ENCODE measurements around the gene TLNRD1.

Gene TLNRD1

GRCh38 chr15:81026836-81027599 is 26.3 kb downstream of the TLNRD1 start:
- peak; percentile 72 for DNase-seq (ENCODE audit: low spot score)

- no peak for DNase-seq (ENCODE audit: low spot score)
Observed at GRCh38 chr15:81029414-81030300, 28.9 kb downstream of the TLNRD1 start.

DNA sequence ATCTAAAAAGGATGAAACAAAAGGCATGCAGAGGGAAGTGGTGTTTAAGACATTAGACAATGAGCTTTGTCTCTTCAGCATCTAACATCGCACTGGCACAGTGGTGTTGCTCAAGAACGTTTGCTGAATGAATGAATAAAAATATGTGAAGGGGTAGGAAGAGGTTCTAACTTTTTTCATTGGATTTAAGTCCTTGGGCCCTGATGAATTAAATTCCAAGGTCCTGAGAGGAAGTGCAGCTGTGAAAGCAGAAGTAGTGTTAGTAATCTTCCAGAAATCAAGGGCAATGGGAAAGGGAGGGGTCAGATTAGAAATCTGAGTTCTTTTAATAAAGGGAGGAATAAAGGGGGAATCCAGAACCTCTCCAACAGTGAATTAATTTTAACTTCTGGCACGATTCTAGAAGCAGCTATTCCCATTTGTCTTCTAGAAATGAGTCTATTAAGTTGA is 29.6 kb downstream of the TLNRD1 start:
- no peak for DNase-seq (ENCODE audit: low spot score)

DNA sequence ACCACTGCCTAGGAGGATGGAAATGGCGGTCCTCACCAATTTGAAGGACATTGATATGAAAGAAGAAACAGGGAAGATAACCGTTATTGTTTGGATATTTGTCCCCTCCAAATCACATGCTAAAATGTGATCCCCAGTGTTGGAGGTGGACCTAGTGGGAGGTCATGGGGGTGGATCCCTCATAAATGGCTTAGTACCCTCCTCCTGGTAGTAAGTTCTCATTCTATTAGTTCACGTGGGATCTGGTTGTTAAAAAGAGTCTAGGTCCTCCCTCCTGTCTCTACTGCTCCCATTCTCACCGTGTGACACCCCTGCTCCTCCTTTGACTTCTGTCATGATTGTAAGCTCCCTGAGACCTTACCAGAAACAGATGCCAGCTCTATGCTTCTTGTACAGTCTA is 30.5 kb downstream of the TLNRD1 start:
- DNase-seq (ENCODE audit: low spot score) = no peak

- DNase-seq (ENCODE audit: low spot score) = no peak
Observed at GRCh38 chr15:81032355-81032754, 31.6 kb downstream of the TLNRD1 start.

- no peak for DNase-seq (ENCODE audit: low spot score)
Observed at GRCh38 chr15:81032818-81033217, 32.1 kb downstream of the TLNRD1 start.

- no peak for DNase-seq (ENCODE audit: low spot score)
Observed at GRCh38 chr15:81033508-81033907, 32.8 kb downstream of the TLNRD1 start.

DNA sequence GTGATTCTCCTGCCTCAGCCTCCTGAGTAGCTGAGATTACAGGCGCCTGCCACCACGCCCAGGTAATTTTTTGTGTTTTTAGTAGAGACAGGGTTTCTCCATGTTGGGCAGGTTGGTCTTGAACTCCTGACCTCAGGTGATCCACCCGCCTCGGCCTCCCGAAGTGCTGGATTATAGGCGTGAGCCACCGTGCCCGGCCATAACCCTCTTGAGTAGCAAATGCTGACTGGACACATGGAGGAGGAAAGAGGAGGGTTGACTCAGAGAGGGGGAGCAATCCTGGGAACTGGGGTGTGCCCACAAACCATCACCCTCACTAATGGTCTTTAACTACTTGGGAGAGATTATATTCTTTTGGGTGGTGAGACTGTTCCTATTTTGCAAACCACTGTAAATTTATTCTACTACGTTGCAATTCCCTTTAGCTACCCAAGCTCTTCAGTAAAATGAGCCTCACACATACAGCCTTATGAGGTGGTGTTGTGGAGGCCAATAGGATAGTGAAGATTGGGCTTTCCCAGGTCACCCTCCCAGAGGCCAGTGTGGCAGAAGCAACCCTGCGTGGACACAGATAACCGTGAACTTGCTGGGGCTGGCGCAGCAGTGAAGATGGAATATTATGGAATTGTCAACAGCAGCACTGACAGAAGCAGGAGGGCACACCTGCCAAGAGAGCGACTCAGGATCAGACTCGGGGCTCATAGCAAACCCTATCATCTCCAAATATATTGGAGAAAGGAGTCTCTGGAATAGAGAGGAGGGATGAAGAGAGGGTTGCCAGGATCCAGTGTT is 37.4 kb downstream of the TLNRD1 start:
- DNase-seq (ENCODE audit: low spot score) = no peak

GRCh38 chr15:81038975-81039607 is 38.4 kb downstream of the TLNRD1 start:
- DNase-seq (ENCODE audit: low spot score) = no peak

DNA sequence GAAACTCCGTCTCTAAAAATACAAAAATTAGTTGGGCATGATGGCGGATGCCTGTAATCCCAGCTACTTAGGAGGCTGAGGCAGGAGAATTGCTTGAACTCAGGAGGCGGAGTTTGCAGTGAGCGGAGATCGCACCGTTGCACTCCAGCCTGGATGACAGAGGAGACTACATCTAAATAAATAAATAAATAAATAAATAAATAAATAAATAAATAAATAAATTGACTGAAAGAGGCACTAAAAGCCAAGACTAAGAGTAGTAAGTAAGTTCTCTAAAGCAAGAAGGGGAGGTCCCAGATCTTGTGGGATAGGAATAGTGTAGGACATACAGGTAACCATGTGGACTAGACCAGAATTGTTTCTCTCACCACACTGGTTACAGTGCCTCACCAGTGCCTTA is 40.0 kb downstream of the TLNRD1 start:
- DNase-seq (ENCODE audit: low spot score) = no peak

GRCh38 chr15:81043281-81043934 is 42.7 kb downstream of the TLNRD1 start:
- DNase-seq (ENCODE audit: low spot score) = no peak

GRCh38 chr15:81043935-81044575 is 43.3 kb downstream of the TLNRD1 start:
- DNase-seq (ENCODE audit: low spot score) = no peak

GRCh38 chr15:81046290-81046689 is 45.6 kb downstream of the TLNRD1 start:
- no peak for DNase-seq (ENCODE audit: low spot score)

GRCh38 chr15:81047928-81048327 is 47.2 kb downstream of the TLNRD1 start:
- DNase-seq (ENCODE audit: low spot score) = no peak

GRCh38 chr15:81049835-81050234 is 49.1 kb downstream of the TLNRD1 start:
- peak; percentile 85 for DNase-seq (ENCODE audit: low spot score)

GRCh38 chr15:81050259-81050658 is 49.5 kb downstream of the TLNRD1 start:
- DNase-seq (ENCODE audit: low spot score) = no peak

GRCh38 chr15:81050805-81051204 is 50.1 kb downstream of the TLNRD1 start:
- peak; percentile 70 for DNase-seq (ENCODE audit: low spot score)

DNA sequence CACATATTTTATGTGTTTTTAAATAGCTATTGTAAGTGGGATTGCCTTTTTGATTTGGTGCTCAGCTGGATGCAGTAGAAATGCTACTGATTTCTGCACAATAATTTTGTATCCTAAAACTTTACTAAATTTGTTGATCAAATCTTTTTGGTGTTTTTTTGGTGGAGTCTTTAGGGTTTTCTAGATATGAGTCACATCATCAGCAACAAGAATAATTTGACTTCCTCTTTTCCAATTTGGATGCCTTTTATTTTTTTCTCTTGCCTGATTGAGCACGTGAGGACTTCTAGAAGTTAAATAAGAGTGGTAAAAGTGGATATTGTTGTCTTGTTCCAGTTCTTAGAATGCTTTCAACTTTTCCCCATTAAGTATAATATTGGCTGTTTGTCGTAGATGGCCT is 51.3 kb downstream of the TLNRD1 start:
- no peak for DNase-seq (ENCODE audit: low spot score)

DNA sequence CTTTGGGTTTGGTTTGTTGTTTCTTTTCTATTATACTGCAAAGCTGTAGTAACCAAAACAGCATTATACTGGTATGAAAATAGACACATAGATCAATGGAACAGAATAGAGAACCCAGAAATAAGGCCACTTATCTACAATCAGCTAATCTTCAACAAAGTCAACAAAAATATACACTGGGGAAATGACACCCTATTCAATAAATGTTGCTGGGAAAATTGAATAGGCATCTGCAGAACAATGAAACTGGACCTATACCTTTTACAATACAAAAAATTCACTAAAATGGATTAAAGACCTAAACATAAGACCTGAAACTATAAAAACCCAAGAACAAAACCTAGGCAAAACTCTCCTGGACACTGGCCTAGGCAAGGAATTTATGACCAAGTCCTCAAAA is 52.9 kb downstream of the TLNRD1 start:
- no peak for DNase-seq (ENCODE audit: low spot score)

- no peak for DNase-seq (ENCODE audit: low spot score)
Observed at GRCh38 chr15:81054236-81054635, 53.5 kb downstream of the TLNRD1 start.
